MCF 10A (cell line): ENCODE measurements around the gene PIANP. TPM values are rescaled to one million over a fixed set of nuclear protein-coding genes. Genes with fewer than 3 reads are reported as not detected.

Experiments
- BruUV-seq: library from RNA; stranded (reverse); fragments of 400-500 nt; replicated peaks from 2 replicates; lab custom pipeline; 2021; lab: Mats Ljungman, UMichigan
- CTCF ChIA-PET: fragments of 300-600 bp; sonication (Branson Sonifier 250); formaldehyde crosslinking; extraction: SDS; loops from one replicate; lab custom pipeline; 2021; ENCODE audit warnings: antibody characterized with exemption, inconsistent platforms; lab: Yijun Ruan, JAX
- POLR2A ChIA-PET: fragments of 300-600, 350-650 bp; sonication (Branson Sonifier 250); formaldehyde crosslinking; extraction: SDS; loops from one replicate; lab custom pipeline; 2020; ENCODE audit warnings: antibody characterized with exemption, inconsistent platforms; lab: Yijun Ruan, JAX
- DNase-seq: peaks from one replicate; pipeline ENCODE4 v3.0.0-alpha.2; 2018; ENCODE audit not compliant: unreplicated experiment
- H3K27ac Mint-ChIP-seq: one replicate; pipeline ENCODE4 v1.8.0; 2022; ENCODE audit warnings: mild to moderate bottlenecking, low read depth, mixed read lengths; ENCODE audit not compliant: unreplicated experiment
- H3K27me3 Mint-ChIP-seq: one replicate; pipeline ENCODE4 v1.8.0; 2022; ENCODE audit warnings: mixed read lengths; ENCODE audit not compliant: insufficient read depth, unreplicated experiment
- H3K36me3 Mint-ChIP-seq: one replicate; pipeline ENCODE4 v1.8.0; 2022; ENCODE audit warnings: mild to moderate bottlenecking, moderate library complexity, mixed read lengths; ENCODE audit not compliant: insufficient read depth, unreplicated experiment
- H3K4me1 Mint-ChIP-seq: one replicate; pipeline ENCODE4 v1.8.0; 2022; ENCODE audit warnings: mixed read lengths; ENCODE audit not compliant: insufficient read depth, unreplicated experiment
- H3K4me3 Mint-ChIP-seq: one replicate; pipeline ENCODE4 v1.8.0; 2022; ENCODE audit warnings: mild to moderate bottlenecking, moderate library complexity, mixed read lengths; ENCODE audit not compliant: unreplicated experiment
- H3K9me3 Mint-ChIP-seq: one replicate; pipeline ENCODE4 v1.8.0; 2022; ENCODE audit warnings: mixed read lengths; ENCODE audit not compliant: unreplicated experiment
- CTCF ChIP-seq: fragments of 200-600 bp; IDR thresholded peaks from one replicate; pipeline ENCODE4 v1.8.0; 2022; ENCODE audit warnings: antibody characterized with exemption, mild to moderate bottlenecking; ENCODE audit not compliant: unreplicated experiment
- intact Hi-C: fragments of 100-400 bp; cut with micrococcal nuclease; formaldehyde crosslinking; loops from 2 replicates; pipeline ENCODE4 v1.14.1; 2022
- total RNA-seq: library from RNA; stranded (reverse); gene quantifications from 2 replicates; pipeline ENCODE4 v1.2.3, GENCODE V29; 2022

The PIANP gene
- total RNA-seq, 1 experiment from 2014 or later: not detected

- intact Hi-C loops: no loop called here
- TSS peak; percentile 77 for BruUV-seq
- TF ChIP-seq CTCF: no peak
- Mint-ChIP-seq H3K27me3 (no peaks in the 10 kb centered on the region), H3K9me3 (no peaks in the 10 kb centered on the region), H3K36me3 (peaks cover 22% of the 10 kb centered on the region), H3K27ac (peak overlapping the region; percentile 83), H3K4me3 (peak overlapping the region; percentile 70), H3K4me1 (no peaks in the 10 kb centered on the region)
- ChIA-PET POLR2A (interaction anchor here (0.6 to 4.7 kb wide), 27 partner anchors 10 to 267 kb away, joined by 3 to 159 read pairs (median 5); partner anchors contain the start of genes CDCA3, ING4, MLF2 and NOP2), CTCF (interaction anchor here (0.6 to 4.5 kb wide), 14 partner anchors 9 to 169 kb away, joined by 3 to 29 read pairs (median 4); partner anchors contain the start of genes MLF2, PTMS and ZNF384)
- DNase-seq: no peak
Observed at GRCh38 chr12:6724409-6724797, 23.8 kb upstream of the PIANP start.

GRCh38 chr12:6723607-6724408, 23.2 kb upstream of the PIANP start, which contains the start of gene COPS7A:
TSS of gene COPS7A (plus strand) at chr12:6724046. CDS start at chr12:6724657, 611 bp downstream.
- H3K4me1 Mint-ChIP-seq: no peaks in the 10 kb centered on the region
- no TSS peak for BruUV-seq
- no peak for TF ChIP-seq CTCF
- H3K36me3 Mint-ChIP-seq: peaks cover 16% of the 10 kb centered on the region
- ChIA-PET CTCF (interaction anchor here (0.6 to 4.5 kb wide), 17 partner anchors 9 to 446 kb away, joined by 3 to 29 read pairs (median 3); partner anchors contain the start of genes MLF2, PTMS and ZNF384), POLR2A (interaction anchor here (0.6 to 4.7 kb wide), 35 partner anchors 8 to 391 kb away, joined by 3 to 159 read pairs (median 5); partner anchors contain the start of genes CDCA3, GAPDH, ING4 and LRRC23)
- no peaks in the 10 kb centered on the region for H3K27me3 Mint-ChIP-seq
- no peaks in the 10 kb centered on the region for H3K9me3 Mint-ChIP-seq
- H3K27ac Mint-ChIP-seq: peak within 1 kb of the TSS; percentile 83
- peak within 1 kb of the TSS; percentile 70 for H3K4me3 Mint-ChIP-seq
- peak; percentile 99 for DNase-seq
- intact Hi-C loops: loop anchor here (1.0 kb wide), 1 partner anchor 35 kb away; the partner anchor contains the start of gene ZNF384

- POLR2A ChIA-PET: interaction anchor here (0.6 to 4.7 kb wide), 16 partner anchors 9 to 390 kb away, joined by 3 to 159 read pairs (median 7); partner anchors contain the start of genes CDCA3, ING4, LRRC23 and MLF2
Observed at GRCh38 chr12:6722863-6723262, 22.2 kb upstream of the PIANP start.

More at GRCh38 chr12:6722863-6723262, 22.2 kb upstream of the PIANP start:
- BruUV-seq: no TSS peak
- Mint-ChIP-seq H3K27me3 (no peaks in the 10 kb centered on the region), H3K9me3 (no peaks in the 10 kb centered on the region), H3K27ac (no peak overlapping the region), H3K4me1 (no peaks in the 10 kb centered on the region), H3K36me3 (peaks cover 14% of the 10 kb centered on the region), H3K4me3 (no peak overlapping the region)
- CTCF ChIA-PET: interaction anchor here (0.7 to 4.5 kb wide), 8 partner anchors 10 to 351 kb away, joined by 3 to 29 read pairs (median 3); partner anchors contain the start of gene MLF2
- intact Hi-C loops: loop anchor here (1.0 kb wide), 1 partner anchor 34 kb away; the partner anchor contains the start of gene ZNF384
- no peak for DNase-seq
- no peak for TF ChIP-seq CTCF
